Transverse colon (tissue), 4 donors: ENCODE results near the gene CNTNAP2. TPM values are rescaled to one million over a fixed set of nuclear protein-coding genes. Genes with fewer than 3 reads are reported as not detected.

ENCODE experiments used
- DNase-seq: peaks from one replicate; pipeline ENCODE4 v3.0.0-alpha.2; 2019
- H3K27ac ChIP-seq, 4 donors: fragments of 200-600 bp; sonication (generic); 2 replicates each; pipeline ENCODE4 v1.5.1; 2016 to 2018; ENCODE audit warnings: inconsistent platforms in 4 of 4
- H3K27me3 ChIP-seq: fragments of 200-600 bp; sonication (generic); 2 replicates; pipeline ENCODE4 v1.5.1; 2017; ENCODE audit warnings: inconsistent platforms
- H3K36me3 ChIP-seq, 4 donors: fragments of 200-600 bp; sonication (generic); 2 replicates each; pipeline ENCODE4 v1.5.1; 2017 to 2019; ENCODE audit warnings: inconsistent platforms in 4 of 4
- H3K4me1 ChIP-seq, 4 donors: fragments of 200-600 bp; sonication (generic); 2 replicates each; pipeline ENCODE4 v1.5.1; 2017 to 2020; ENCODE audit warnings: inconsistent platforms in 4 of 4
- H3K4me3 ChIP-seq, 4 donors: fragments of 200-600 bp; sonication (generic); 1 replicate in 1 of 4; 2 replicates in 3 of 4; pipeline versions ENCODE4 v1.5.1 to v1.6.1; 2017 to 2019; ENCODE audit warnings: inconsistent platforms in 4 of 4
- H3K9me3 ChIP-seq, 2 donors: fragments of 200-600 bp; sonication (generic); 2 replicates each; pipeline ENCODE4 v1.5.1; 2017 to 2019; ENCODE audit warnings: inconsistent platforms in 2 of 2
- EP300 ChIP-seq: sonication (generic); formaldehyde crosslinking; IDR thresholded peaks from one replicate; pipeline ENCODE4 v1.6.1; 2017; ENCODE audit warnings: antibody characterized with exemption, low read depth
- POLR2A ChIP-seq: fragments of 450-650 bp; IDR thresholded peaks from one replicate; pipeline ENCODE4 v1.6.1; 2016; ENCODE audit warnings: antibody characterized with exemption, mild to moderate bottlenecking, moderate library complexity
- POLR2AphosphoS5 ChIP-seq, 3 donors: sonication (generic); formaldehyde crosslinking; IDR thresholded peaks; one replicate each; pipeline ENCODE4 v1.6.1; 2016; ENCODE audit warnings: antibody characterized with exemption in 3 of 3
- WGBS, 2 donors: methylation state at CpG; one replicate each; pipeline ENCODE4 v1.1.5; 2018; ENCODE audit warnings: low coverage in 1 of 2; 5-methylcytosine and 5-hydroxymethylcytosine counted together
- in situ Hi-C, 4 donors: fragments of 200-750 bp; cut with MboI; loops; one replicate each; pipeline versions ENCODE4 v1.15.0 to v1.15.1; 2017; ENCODE audit warnings: low sequenced_read_pairs in 3 of 4, low pct_ligation_motif_present in 1 of 4, low pct_unique_long_range_greater_than_20kb in 1 of 4
- intact Hi-C: fragments of 100-400 bp; cut with DNase I; formaldehyde crosslinking; loops from one replicate; pipeline ENCODE4 v1.15.1; 2023; ENCODE audit warnings: low total_unique reads
- total RNA-seq, 4 donors: library from RNA; depleted of rRNA; stranded (reverse); fragments of >200 nt; gene quantifications; one replicate each; pipeline ENCODE4 v1.1.0, GENCODE V29; 2016
- TF ChIP-seq, protein P1 (sequence below), 5 experiments: fragments of 200-600 bp in 3 of 5; fragments of 450-650 bp in 2 of 5; sonication (generic) in 3 of 5; IDR thresholded peaks; 1 replicate in 2 of 5; 2 replicates in 3 of 5; pipeline ENCODE4 v1.5.1; 2016 to 2017; ENCODE audit warnings: antibody characterized with exemption in 5 of 5, inconsistent platforms in 3 of 5, mild to moderate bottlenecking in 2 of 5, moderate library complexity in 1 of 5

CNTNAP2 gene
- total RNA-seq, 4 donors from 2014 or later = 0.60 to 2.9 (median 2.4) TPM

GRCh38 chr7:147305827-147306226, 1189.2 kb downstream of the CNTNAP2 start:
- TF ChIP-seq EP300 (no peak), POLR2A (no peak), POLR2AphosphoS5 (IDR thresholded peaks at IDR 0.05) (no peak)
- TF ChIP-seq, protein P1, sequence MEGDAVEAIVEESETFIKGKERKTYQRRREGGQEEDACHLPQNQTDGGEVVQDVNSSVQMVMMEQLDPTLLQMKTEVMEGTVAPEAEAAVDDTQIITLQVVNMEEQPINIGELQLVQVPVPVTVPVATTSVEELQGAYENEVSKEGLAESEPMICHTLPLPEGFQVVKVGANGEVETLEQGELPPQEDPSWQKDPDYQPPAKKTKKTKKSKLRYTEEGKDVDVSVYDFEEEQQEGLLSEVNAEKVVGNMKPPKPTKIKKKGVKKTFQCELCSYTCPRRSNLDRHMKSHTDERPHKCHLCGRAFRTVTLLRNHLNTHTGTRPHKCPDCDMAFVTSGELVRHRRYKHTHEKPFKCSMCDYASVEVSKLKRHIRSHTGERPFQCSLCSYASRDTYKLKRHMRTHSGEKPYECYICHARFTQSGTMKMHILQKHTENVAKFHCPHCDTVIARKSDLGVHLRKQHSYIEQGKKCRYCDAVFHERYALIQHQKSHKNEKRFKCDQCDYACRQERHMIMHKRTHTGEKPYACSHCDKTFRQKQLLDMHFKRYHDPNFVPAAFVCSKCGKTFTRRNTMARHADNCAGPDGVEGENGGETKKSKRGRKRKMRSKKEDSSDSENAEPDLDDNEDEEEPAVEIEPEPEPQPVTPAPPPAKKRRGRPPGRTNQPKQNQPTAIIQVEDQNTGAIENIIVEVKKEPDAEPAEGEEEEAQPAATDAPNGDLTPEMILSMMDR (IDR thresholded peaks at IDR 0.05) = no peak
- no peaks in the 10 kb centered on the region for H3K27me3 ChIP-seq
- no peak overlapping the region for H3K27ac ChIP-seq
- H3K36me3 ChIP-seq = no peaks in the 10 kb centered on the region
- H3K4me3 ChIP-seq = no peak overlapping the region
- WGBS, 2 donors = 50 to 72% methylated on average over 1 to 2 of the region's 2 CpGs
- H3K4me1 ChIP-seq = no peaks in the 10 kb centered on the region
- H3K9me3 ChIP-seq = no peaks in the 10 kb centered on the region
- in situ Hi-C loops = no loop called here
- intact Hi-C loops = no loop called here
- no peak for DNase-seq

- DNase-seq = no peak
- H3K27ac ChIP-seq = no peak overlapping the region
- H3K27me3 ChIP-seq = no peaks in the 10 kb centered on the region
- TF ChIP-seq EP300 (no peak), POLR2AphosphoS5 (IDR thresholded peaks at IDR 0.05) (no peak), POLR2A (no peak)
- TF ChIP-seq, protein P1 (IDR thresholded peaks at IDR 0.05) = no peak
- no peaks in the 10 kb centered on the region for H3K4me1 ChIP-seq
- in situ Hi-C loops = no loop called here
- no peaks in the 10 kb centered on the region for H3K9me3 ChIP-seq
- WGBS, 2 donors = 60 to 82% methylated on average over 5 of the region's 5 CpGs
- no peak overlapping the region for H3K4me3 ChIP-seq
- intact Hi-C loops = no loop called here
- no peaks in the 10 kb centered on the region for H3K36me3 ChIP-seq
Measured at GRCh38 chr7:147308539-147308938, 1191.9 kb downstream of the CNTNAP2 start.

DNA sequence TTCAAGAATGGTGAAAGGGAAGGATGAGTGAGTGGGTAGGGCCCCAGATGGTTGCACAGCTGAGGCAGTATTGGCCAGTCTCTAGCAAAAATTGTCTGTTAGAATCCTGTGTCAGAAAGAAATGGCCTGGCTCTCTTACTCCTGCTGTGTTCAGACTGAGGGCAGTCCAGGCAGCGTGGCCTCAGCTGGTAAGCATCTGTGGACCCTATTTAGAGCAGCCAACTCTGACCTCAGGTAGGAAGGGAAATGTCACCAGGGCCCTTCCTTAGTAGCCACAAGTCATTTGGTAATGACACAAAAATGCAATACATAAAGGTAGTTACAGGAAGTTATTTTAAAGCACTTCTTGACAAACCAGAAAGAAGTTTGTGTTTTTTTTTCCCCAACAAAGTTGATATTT, 1194.7 kb downstream of the CNTNAP2 start:
- intact Hi-C loops = no loop called here
- 58% methylated on average over 1 of the region's 1 CpG; no CpG with 5 or more reads in 1 of the 2 donors for WGBS, 2 donors
- H3K4me3 ChIP-seq = no peak overlapping the region

GRCh38 chr7:147321504-147321903, 1204.9 kb downstream of the CNTNAP2 start:
- no peaks in the 10 kb centered on the region for H3K36me3 ChIP-seq
- 67 to 89% methylated on average over 2 of the region's 2 CpGs for WGBS, 2 donors
- H3K27me3 ChIP-seq = no peaks in the 10 kb centered on the region
- in situ Hi-C loops = no loop called here
- intact Hi-C loops = no loop called here
- H3K4me1 ChIP-seq = no peaks in the 10 kb centered on the region
- TF ChIP-seq EP300 (no peak), POLR2AphosphoS5 (IDR thresholded peaks at IDR 0.05) (no peak), POLR2A (no peak)
- TF ChIP-seq, protein P1 (IDR thresholded peaks at IDR 0.05) = no peak
- no peak overlapping the region for H3K27ac ChIP-seq
- H3K9me3 ChIP-seq = no peaks in the 10 kb centered on the region
- no peak overlapping the region for H3K4me3 ChIP-seq
- no peak for DNase-seq

More for the DNA sequence above, 1194.7 kb downstream of the CNTNAP2 start:
- Histone ChIP-seq H3K4me1 (no peaks in the 10 kb centered on the region), H3K27ac (no peak overlapping the region), H3K27me3 (no peaks in the 10 kb centered on the region), H3K9me3 (no peaks in the 10 kb centered on the region), H3K36me3 (no peaks in the 10 kb centered on the region)
- in situ Hi-C loops = no loop called here
- no peak for DNase-seq
- no peak for TF ChIP-seq EP300
- TF ChIP-seq POLR2A = no peak
- no peak for TF ChIP-seq POLR2AphosphoS5 (IDR thresholded peaks at IDR 0.05)
- TF ChIP-seq, protein P1 (IDR thresholded peaks at IDR 0.05) = no peak
